B cell (primary cell): ENCODE data around the gene RIMS3. TPM values are rescaled to one million over a fixed set of nuclear protein-coding genes. Genes with fewer than 3 reads are reported as not detected.

Experiments
- ATAC-seq: fragments of 200-7000 bp; cut with Tn5 transposase; one replicate; pipeline ENCODE4 v1.10.0; 2021; ENCODE audit warnings: low read depth, mild to moderate bottlenecking, moderate number of reproducible peaks, moderate library complexity
- CTCF ChIA-PET: fragments of 350-600 bp; sonication (Branson Sonifier 250); formaldehyde crosslinking; loops from one replicate; lab custom pipeline; 2021; ENCODE audit warnings: antibody characterized with exemption, inconsistent platforms; lab: Charles Lee
- POLR2A ChIA-PET: fragments of 350-600 bp; sonication (Branson Sonifier 250); formaldehyde crosslinking; loops from one replicate; lab custom pipeline; 2021; ENCODE audit warnings: antibody characterized with exemption; lab: Charles Lee
- DNase-seq: peaks from one replicate; pipeline ENCODE4 v3.0.0; 2013
- H2AFZ ChIP-seq: 2 replicates; pipeline ENCODE4 v1.6.1; 2012; ENCODE audit warnings: mild to moderate bottlenecking, low read depth, low read length; ENCODE audit not compliant: insufficient read depth, poor library complexity, severe bottlenecking
- H3K27ac ChIP-seq, 2 donors: 1 replicate in 1 of 2; 2 replicates in 1 of 2; pipeline ENCODE4 v1.5.1; 2012 to 2013; ENCODE audit warnings: low read length in 2 of 2, mild to moderate bottlenecking in 2 of 2, moderate library complexity in 1 of 2
- H3K27me3 ChIP-seq, 4 experiments: fragments of 200-600 bp in 1 of 4; sonication (generic) in 1 of 4; replicated peaks in 1 of 4; 1 replicate in 2 of 4; 2 replicates in 2 of 4; pipeline versions ENCODE4 v1.6.1 to v1.7.0; 2013 to 2016; ENCODE audit warnings: low read length in 3 of 4, mild to moderate bottlenecking in 2 of 4, mixed read lengths in 1 of 4, moderate library complexity in 1 of 4; ENCODE audit not compliant: insufficient read depth in 4 of 4, control insufficient read depth in 3 of 4; ENCODE audit errors: control extremely low read depth in 1 of 4
- H3K36me3 ChIP-seq, 2 experiments: replicated peaks in 1 of 2; 1 replicate in 1 of 2; 2 replicates in 1 of 2; pipeline versions ENCODE4 v1.6.1 to v1.7.1; 2013; ENCODE audit warnings: low read length in 1 of 2; ENCODE audit not compliant: insufficient read depth in 2 of 2, control insufficient read depth in 1 of 2; ENCODE audit errors: control extremely low read depth in 1 of 2, extremely low read depth in 1 of 2
- H3K4me1 ChIP-seq, 2 donors: fragments of 200-600 bp in 1 of 2; sonication (generic) in 1 of 2; 1 replicate in 1 of 2; 2 replicates in 1 of 2; pipeline versions ENCODE4 v1.5.1 to v1.6.1; 2013 to 2017; ENCODE audit warnings: low read length in 2 of 2; ENCODE audit not compliant: control insufficient read depth in 2 of 2, insufficient read depth in 2 of 2
- H3K4me2 ChIP-seq: replicated peaks from 2 replicates; pipeline ENCODE3; 2012; ENCODE audit warnings: mild to moderate bottlenecking, low read depth, low read length; ENCODE audit not compliant: poor library complexity, severe bottlenecking
- H3K4me3 ChIP-seq, 5 experiments: fragments of 200-600 bp in 1 of 5; sonication (generic) in 1 of 5; 1 replicate in 3 of 5; 2 replicates in 2 of 5; pipeline versions ENCODE4 v1.5.1 to v1.7.0; 2011 to 2016; ENCODE audit warnings: low read length in 4 of 5, mild to moderate bottlenecking in 4 of 5, low read depth in 2 of 5, control low read depth in 1 of 5, moderate library complexity in 1 of 5; ENCODE audit not compliant: insufficient read depth in 1 of 5; ENCODE audit errors: control extremely low read depth in 1 of 5, extremely low read depth in 1 of 5
- H3K79me2 ChIP-seq: fragments of 200-600 bp; sonication (generic); one replicate; pipeline ENCODE4 v1.6.0; 2016; ENCODE audit warnings: low read length; ENCODE audit not compliant: control insufficient read depth, insufficient read depth
- H3K9ac ChIP-seq: fragments of 200-600 bp; sonication (generic); 2 replicates; pipeline ENCODE4 v1.6.1; 2017; ENCODE audit warnings: mild to moderate bottlenecking, low read length, moderate library complexity
- H3K9me3 ChIP-seq, 3 donors: one replicate each; pipeline versions ENCODE4 v1.6.1 to v1.7.1; 2013; ENCODE audit warnings: low read length in 2 of 3; ENCODE audit not compliant: control insufficient read depth in 2 of 3, insufficient read depth in 1 of 3; ENCODE audit errors: control extremely low read depth in 1 of 3
- H4K20me1 ChIP-seq: 2 replicates; pipeline ENCODE4 v1.6.0; 2012; ENCODE audit warnings: mild to moderate bottlenecking, low read length; ENCODE audit not compliant: insufficient read depth, control insufficient read depth, poor library complexity, severe bottlenecking
- H3K27ac Mint-ChIP-seq: one replicate; pipeline ENCODE4 v1.8.0; 2021; ENCODE audit warnings: mixed read lengths
- H3K27me3 Mint-ChIP-seq: one replicate; pipeline ENCODE4 v1.8.0; 2021; ENCODE audit warnings: mixed read lengths
- H3K4me1 Mint-ChIP-seq: one replicate; pipeline ENCODE4 v1.8.0; 2021; ENCODE audit warnings: mixed read lengths
- H3K4me3 Mint-ChIP-seq: one replicate; pipeline ENCODE4 v1.8.0; 2021; ENCODE audit warnings: mixed read lengths
- H3K9me3 Mint-ChIP-seq: one replicate; pipeline ENCODE4 v1.8.0; 2022; ENCODE audit warnings: mixed read lengths; ENCODE audit not compliant: insufficient read depth
- CTCF ChIP-seq: fragments of 200-600 bp; IDR thresholded peaks from one replicate; pipeline ENCODE4 v1.8.0; 2022; ENCODE audit warnings: antibody characterized with exemption, mild to moderate bottlenecking
- EZH2 ChIP-seq: IDR thresholded peaks from 2 replicates; pipeline ENCODE4 v1.6.1; 2012; ENCODE audit warnings: borderline replicate concordance, low read depth, mild to moderate bottlenecking, moderate library complexity, low read length; ENCODE audit not compliant: insufficient read depth, poor library complexity, severe bottlenecking
- WGBS: methylation state at CpG from one replicate; pipeline ENCODE4 v1.1.5; 2013; ENCODE audit warnings: missing lambda C conversion rate; ENCODE audit not compliant: insufficient coverage; 5-methylcytosine and 5-hydroxymethylcytosine counted together
- intact Hi-C: fragments of 100-400 bp; cut with micrococcal nuclease; formaldehyde crosslinking; loops from one replicate; pipeline ENCODE4 v1.10.0; 2022
- polyA plus RNA-seq: library from polyadenylated mRNA; depleted of rRNA; stranded (reverse); fragments of >200 nt; gene quantifications from 2 replicates; pipeline ENCODE4 v1.2.3, GENCODE V29; 2012
- total RNA-seq, 2 donors: library from RNA; stranded (reverse); fragments of 120-200 nt in 1 of 2; gene quantifications; 1 replicate in 1 of 2; 2 replicates in 1 of 2; pipeline versions ENCODE4 v1.2.3 to v1.2.4, GENCODE V29; 2013 to 2022

RIMS3 gene
- total and polyA plus RNA-seq, 2 donors (not counting 1 experiment from before 2014, with no cell fraction given): 1.1 to 5.4 TPM

- H3K4me1 ChIP-seq: no peaks in the 10 kb centered on the region
- TF ChIP-seq EZH2: no peak
- no peak for TF ChIP-seq CTCF
- no peaks in the 10 kb centered on the region for H3K9me3 Mint-ChIP-seq
- no peak overlapping the region for H3K4me3 Mint-ChIP-seq
- H3K27ac Mint-ChIP-seq: no peak overlapping the region
- no peaks in the 10 kb centered on the region for H3K9me3 ChIP-seq
- no peaks in the 10 kb centered on the region for H4K20me1 ChIP-seq
- H3K9ac ChIP-seq: no peak overlapping the region
- H3K27ac ChIP-seq: no peak overlapping the region
- peaks cover 3% of the 10 kb centered on the region for H3K27me3 Mint-ChIP-seq
- H2AFZ ChIP-seq: no peak overlapping the region
- ChIA-PET POLR2A (no interaction called here), CTCF (interaction anchor here (1.4 to 3.5 kb wide), 3 partner anchors 10 to 95 kb away, joined by 3 to 14 read pairs (median 5); no protein-coding TSS in a partner anchor)
- no CpG with 5 or more reads among the region's 2 CpGs for WGBS
- H3K4me3 ChIP-seq: no peak overlapping the region
- intact Hi-C loops: no loop called here
- no peak overlapping the region for H3K4me2 ChIP-seq
- H3K27me3 ChIP-seq: no peaks in the 10 kb centered on the region
- H3K36me3 ChIP-seq: no peaks in the 10 kb centered on the region
- peaks cover 1% of the 10 kb centered on the region for H3K79me2 ChIP-seq
- DNase-seq: no peak
- ATAC-seq: no peak
- no peaks in the 10 kb centered on the region for H3K4me1 Mint-ChIP-seq
These were observed 13.9 kb upstream of the RIMS3 start for GRCh38 chr1:40679165-40679953.

- Histone ChIP-seq H3K27ac (no peak overlapping the region), H4K20me1 (no peaks in the 10 kb centered on the region), H3K4me3 (no peak overlapping the region), H3K4me1 (no peaks in the 10 kb centered on the region), H3K79me2 (no peaks in the 10 kb centered on the region), H3K36me3 (no peaks in the 10 kb centered on the region), H3K9me3 (no peaks in the 10 kb centered on the region), H3K9ac (no peak overlapping the region), H2AFZ (no peak overlapping the region), H3K27me3 (no peaks in the 10 kb centered on the region), H3K4me2 (no peak overlapping the region)
- CTCF ChIA-PET: no interaction called here
- intact Hi-C loops: no loop called here
- H3K4me3 Mint-ChIP-seq: no peak overlapping the region
- DNase-seq (no peak), ATAC-seq (no peak)
- H3K4me1 Mint-ChIP-seq: no peaks in the 10 kb centered on the region
- no peaks in the 10 kb centered on the region for H3K9me3 Mint-ChIP-seq
- 11% methylated on average over 1 of the region's 1 CpG for WGBS
- no peak for TF ChIP-seq CTCF
- no peak for TF ChIP-seq EZH2
- H3K27me3 Mint-ChIP-seq: peaks cover 8% of the 10 kb centered on the region
- H3K27ac Mint-ChIP-seq: no peak overlapping the region
- POLR2A ChIA-PET: no interaction called here
These were observed 11.0 kb upstream of the RIMS3 start for GRCh38 chr1:40676501-40676900.
